Activated CD4-positive, CD25-positive, alpha-beta regulatory T cell (primary cell): ENCODE data around the gene B4GALT5.

Source experiments
- DNase-seq, 4 experiments: peaks; one replicate each; lab custom pipeline; 2025; lab: John Stamatoyannopoulos, UW

The B4GALT5 gene

DNA sequence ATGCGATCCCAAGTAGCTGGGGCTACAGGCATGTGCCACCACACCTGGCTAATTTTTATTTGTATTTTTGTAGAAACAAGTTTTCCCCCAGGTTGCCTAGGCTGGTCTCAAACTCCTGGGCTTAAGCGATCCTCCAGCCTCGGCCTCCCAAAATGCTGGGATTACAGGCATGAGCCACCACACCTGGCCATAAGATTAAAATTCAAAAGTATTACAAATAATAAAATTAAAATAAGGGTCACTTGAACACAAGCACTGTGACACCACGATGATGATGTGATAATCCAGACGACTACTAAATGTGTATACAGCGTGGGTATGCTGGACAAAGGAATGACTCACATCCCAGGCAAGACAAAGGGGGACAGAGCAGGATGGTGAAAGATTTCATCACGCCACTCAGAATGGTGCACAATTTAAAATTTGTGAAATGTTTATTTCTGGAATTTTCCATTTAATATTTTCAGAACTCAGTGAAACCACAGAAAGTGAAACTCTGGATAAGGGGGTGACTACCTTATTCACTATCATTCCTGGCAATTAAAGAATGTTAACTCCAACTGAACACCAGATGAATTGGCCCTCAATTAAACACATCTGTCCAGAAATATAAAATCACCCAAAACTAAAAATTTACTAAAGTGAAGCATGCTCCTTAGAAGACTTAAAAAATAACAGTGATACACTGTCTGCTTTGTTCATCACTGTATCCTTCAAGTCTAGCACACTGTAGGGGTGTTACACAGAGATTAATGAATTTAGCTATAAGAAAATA is 13.1 kb downstream of the B4GALT5 start:
- DNase-seq = no peak

DNA sequence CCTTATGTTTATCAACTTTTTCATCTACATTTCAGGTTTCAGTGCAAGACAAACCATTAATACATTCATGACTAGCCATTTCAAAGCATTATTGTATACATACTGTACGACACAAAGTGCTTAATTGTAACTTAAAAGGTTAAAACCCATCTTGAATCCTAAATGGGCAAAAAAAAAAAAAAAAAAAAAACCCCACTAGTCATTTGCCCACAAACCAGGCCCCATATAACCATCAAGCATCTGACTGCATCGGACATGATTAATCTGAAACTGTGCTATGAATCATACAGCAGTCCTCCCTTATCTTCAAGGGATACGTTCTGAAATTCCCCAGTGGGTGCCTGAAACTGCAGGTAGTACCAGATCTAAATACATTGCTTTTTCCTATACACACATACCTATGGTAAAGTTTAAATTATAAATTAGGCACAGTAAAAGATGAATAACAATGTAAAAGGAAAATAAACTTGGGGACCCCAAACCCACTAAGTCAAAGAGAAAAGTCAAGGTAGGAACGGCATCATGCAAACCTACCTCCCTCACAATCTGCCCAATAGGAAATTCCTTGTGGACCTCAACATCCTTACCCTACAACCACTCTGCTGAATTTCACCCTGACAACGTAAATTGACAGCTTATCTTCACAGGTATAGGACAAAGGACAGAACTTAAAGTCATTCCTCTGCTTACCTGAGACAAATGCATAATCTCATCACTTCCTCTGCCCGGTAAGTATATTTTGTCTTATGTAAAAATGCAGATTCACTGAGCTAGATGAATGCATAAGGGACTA is 14.3 kb downstream of the B4GALT5 start:
- no peak for DNase-seq

DNA sequence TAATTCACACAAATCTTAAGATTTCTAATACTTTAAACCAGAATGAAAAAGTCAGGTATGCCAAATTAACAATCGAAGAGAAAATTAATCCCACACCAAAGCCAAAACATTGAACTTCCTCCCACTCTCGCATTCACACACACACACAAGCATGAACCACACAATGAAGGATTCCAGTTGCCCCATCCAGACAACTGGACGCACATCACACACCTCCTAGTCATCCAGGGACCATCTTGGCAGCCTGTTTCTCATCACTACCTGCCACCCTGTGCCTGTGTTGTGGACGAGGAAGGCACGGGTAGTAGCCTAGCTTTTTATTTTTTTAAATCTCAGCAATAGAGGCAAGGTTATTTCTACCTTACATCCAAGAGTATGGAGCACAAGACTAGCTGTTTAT is 15.2 kb downstream of the B4GALT5 start:
- DNase-seq = no peak

DNA sequence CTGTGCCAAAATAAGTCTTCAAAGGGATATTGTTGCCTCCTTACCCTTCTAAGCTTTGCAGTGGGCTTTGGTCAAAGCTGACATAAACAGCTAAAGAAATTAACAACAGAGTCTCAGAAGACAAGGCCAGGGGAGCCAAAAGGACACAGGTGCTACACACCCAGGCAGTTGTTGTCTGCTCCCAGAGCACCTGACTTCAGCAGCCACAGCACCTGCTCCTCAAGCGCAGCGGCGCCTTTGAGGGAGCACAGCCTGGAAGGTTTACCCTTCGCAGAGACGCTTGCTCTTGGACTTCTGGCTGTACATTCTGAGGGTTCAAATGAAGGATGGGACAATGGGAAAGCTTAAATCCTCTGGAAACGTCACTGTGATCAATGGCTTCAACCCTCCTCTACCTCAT is 16.6 kb downstream of the B4GALT5 start:
- DNase-seq = no peak

DNA sequence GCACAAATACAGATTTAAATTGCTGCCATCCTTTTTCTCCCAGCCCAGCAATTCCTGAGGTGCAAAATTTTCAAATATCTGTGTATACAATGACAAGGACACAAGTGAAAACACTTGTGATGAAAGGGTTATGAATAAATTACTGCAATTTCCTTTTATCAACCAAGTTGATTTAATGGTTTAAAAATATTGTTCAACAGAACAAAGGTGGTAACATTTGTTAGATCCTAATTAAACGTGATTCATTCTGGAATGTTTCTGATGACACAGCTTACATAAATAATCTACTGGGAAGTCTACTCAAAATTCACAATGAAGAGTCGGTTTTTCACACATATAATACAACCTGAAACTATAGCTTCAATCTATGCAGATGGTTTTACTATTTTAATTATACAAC is 17.1 kb downstream of the B4GALT5 start:
- DNase-seq = no peak

DNA sequence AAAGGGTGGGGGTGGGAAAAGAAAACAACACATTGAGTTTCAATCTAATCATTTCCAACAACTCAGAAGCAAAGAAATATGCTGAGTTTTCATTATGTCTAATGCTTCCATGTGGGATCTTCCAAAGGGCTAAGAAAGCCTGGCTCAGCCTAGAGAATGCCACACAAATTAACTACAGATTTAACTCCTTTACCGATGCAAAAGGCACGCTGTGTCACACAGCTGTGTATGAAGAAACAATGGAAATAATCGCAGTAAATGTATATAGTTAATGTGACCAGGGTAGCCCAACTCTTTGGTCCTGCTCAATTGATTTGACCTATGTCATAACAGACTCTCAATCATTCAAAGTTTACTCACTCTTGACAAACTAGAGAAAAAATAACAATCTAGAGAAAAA is 17.8 kb downstream of the B4GALT5 start:
- DNase-seq = no peak

DNA sequence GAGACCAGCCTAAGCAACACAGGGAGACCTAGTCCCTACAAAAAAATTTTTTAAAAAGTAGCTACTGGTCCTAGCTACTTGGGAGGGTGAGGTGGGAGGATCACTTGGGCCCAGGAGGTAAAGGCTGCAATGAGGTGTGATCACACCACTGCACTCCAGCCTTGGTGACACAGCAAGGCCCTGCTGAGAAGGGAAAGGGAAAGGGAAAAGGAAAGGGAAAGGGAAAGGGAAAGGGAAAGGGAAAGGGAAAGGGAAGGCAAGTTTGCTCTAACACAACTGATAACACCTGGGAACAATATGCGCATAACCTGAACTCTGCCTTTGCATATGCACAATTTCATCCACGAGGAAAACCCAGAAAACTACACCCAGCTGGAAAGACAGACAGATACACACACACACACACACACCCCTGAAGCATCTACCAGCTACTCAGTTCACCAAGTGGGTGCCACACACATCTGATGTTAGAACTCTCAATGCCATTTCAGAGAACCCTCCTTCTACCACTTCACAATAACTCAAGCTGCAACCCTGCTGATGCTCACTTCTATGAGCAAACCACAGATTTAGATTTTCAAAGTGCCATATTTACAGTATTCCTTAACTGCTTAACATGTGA is 19.1 kb downstream of the B4GALT5 start:
- DNase-seq = no peak

DNA sequence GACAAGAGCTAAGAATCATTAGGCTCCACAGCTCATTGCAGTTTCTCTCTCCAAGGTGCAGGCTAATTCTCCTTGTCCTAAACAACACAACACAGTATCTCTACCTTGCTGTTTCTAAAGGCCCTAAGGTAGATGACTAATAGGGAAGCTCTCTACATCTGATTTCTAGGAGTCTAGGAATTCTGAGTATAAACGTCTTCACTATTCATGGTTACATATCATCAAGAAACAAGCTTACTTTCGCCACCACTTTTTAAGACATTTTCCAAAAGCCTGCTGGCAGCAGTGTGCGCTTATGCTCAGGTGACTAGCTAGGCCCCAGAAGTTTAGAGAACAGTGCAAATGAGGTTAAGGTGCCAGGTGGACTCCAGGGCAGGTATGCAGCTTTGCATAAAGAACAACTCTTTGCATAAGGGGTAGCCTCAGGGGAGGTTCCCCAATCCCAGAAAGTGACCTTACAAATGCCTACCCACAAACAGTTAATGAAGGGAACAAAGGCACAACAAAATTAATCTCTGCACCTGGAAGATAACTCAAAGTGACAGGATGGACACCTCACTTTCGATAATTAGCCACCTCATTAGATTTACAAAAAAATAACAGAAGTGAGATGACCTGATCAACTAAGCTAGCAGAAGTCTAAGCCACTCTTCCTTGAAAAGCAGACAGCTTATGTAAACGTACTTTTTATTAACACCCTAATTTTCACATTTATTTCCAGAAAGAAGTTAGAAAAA is 20.1 kb downstream of the B4GALT5 start:
- DNase-seq = no peak

DNA sequence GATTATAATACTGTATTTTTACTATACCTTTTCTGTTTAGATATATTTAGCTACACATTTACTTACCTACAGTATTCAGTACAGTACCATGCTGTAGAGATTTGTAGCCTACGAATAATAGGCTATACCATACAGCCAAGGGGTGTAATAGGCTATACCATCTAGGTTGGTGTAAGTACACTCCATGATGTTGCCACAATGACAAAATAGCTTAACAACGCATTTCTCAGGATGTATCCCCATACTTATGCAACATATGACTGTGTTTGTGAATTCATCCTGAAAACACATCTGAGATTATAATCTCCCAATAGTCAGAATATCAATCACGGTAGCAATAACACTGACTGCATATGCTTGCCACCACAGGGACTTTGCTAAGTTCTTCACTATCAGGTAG is 20.7 kb downstream of the B4GALT5 start:
- no peak for DNase-seq

DNA sequence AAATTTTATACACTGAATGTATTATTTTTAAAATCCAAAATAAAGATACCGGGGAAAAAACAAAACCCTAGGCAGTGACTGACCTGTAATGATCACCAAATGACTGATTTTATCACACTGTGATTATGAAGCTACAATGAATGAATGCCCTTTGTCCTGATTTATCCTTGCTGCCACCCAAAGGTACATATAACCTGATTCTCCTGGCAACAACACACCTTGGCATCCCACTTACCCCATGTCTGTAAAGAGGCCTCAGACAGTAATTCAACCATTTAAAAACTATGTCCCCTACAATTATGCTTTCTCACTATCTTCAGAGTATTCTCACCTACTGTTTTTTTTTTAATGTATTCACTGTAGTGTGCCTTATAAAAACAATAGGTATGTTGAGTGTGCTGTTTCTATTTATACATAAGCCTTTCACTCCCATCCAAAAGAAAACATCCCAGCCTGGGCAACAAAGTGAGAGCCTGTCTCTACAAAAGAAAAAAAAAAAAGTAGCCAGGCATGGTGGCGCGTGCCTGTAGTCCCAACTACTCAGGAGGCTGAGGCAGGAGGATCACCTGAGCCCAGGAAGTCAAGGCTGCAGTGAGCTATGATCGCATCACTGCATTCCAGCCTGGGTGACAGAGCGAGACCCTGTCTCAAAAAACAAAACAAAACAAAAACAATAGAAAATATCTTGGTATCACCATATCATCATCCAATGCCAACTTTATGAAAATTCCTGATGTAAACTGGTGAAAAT is 21.7 kb downstream of the B4GALT5 start:
- DNase-seq = no peak

DNA sequence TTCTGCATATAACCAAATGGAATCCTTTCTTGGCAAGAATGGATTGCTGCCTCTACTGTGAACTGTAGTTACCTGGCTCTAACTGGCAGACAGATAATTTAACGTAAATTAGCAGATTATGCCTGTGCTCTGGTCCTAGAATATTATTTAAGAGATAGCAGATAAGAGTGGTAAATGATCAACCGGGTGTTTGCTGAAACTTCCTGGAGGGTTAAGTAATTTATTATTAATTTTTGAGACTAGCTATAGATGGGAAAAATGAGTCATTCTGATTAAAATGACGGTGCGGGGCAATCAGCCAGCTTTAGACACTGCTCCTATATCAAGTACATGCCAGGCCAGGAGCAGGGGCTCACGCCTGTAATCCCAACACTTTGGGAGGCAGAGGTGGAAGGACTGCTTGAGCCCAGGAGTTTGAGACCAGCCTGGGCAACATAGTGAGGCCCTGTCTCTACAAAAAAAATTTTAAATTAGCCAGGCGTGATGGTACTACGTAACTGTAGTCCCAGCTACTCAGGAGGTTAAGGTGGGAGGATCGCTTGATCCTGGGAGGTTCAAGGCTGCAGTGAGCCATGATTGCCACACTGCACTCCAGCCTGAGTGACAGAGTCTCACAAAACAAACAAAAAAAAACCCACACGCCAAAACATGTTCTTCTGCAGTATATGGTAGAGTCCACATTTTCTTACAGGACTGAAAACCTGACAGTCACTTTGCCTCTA is 22.6 kb downstream of the B4GALT5 start:
- DNase-seq = no peak

DNA sequence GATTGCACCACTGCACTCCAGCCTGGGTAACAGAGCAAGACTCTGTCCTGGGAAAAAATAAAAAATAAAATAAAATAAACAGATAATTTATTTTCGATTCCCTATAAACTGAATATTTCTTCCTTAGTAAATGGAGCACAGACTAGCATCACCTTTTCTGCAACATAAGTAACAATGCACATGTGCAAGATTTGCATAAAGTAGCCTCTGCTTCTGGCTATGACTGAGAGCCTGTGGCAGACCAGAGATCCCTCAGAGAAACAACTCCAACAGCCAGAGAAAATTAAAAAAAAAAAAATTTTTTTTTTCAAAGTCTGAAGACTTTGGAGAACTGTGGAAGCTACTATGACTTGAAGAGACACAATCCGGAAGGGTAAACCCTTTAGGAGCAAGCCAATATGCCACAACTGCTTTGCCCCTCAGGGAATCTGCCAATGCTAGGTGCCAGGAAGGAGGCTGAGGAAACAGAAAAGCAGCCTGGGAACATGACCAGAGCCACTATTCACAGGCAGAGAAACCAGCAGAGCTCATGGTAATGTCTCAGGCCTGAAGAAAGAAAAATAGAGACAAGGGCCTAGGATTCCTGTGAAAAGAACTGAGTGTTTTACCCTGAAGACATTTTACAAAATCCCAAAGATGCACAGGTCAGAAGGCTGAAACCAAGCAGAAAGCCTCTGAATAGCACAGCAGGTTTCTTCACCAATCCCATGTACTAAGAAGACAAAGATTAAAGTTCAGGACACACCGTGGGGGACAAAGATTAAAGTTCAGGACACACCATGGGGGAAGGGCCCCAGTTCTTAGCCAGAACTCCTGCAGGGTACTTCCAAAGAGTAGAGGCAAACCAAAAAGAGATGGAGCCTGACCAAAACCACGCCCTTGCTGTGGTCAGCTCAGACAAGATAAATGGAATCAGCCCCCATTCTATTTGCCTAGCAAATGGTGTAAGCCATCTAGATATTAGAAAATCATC is 25.8 kb downstream of the B4GALT5 start:
- DNase-seq = no peak

DNA sequence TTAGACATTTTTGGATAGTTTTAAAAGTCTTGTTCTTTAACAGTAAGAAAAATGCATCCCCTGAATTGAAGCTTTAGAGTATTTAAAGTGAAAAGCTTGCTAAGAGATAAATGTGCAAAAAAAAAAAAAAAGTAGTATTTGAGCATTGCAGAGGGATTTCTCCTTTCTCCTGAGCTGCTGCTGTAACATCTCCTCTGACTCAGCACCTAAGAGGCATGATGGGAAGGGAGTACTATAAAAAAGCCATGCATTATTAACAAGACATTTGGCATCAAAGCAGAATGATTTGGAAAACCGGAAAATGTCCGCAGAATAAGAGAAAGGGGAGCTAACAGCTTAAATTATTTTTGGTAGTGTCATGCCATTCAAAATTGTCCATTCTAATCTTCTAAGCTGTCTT is 27.9 kb downstream of the B4GALT5 start:
- DNase-seq = no peak

DNA sequence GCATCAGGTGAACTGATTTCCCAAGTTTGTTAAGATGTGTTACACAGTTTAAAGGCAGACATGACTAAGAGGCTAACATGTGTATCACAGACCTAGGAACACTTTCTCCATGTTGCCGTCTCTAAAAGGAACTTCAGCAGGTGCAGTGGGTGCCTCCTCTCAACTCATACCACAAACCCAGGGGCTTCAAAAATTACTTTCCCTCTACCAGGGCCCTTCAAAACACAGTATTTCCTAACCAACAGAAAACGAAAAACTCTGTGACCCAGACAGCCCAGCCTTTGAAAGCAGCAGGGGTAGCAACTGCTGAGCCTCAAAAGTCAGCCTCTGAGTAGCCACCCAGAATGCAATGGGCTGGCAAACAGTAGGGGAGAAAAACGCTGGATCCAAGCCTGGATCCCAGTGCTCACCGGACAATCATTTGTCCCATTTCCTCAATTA is 28.5 kb downstream of the B4GALT5 start:
- DNase-seq = no peak

DNA sequence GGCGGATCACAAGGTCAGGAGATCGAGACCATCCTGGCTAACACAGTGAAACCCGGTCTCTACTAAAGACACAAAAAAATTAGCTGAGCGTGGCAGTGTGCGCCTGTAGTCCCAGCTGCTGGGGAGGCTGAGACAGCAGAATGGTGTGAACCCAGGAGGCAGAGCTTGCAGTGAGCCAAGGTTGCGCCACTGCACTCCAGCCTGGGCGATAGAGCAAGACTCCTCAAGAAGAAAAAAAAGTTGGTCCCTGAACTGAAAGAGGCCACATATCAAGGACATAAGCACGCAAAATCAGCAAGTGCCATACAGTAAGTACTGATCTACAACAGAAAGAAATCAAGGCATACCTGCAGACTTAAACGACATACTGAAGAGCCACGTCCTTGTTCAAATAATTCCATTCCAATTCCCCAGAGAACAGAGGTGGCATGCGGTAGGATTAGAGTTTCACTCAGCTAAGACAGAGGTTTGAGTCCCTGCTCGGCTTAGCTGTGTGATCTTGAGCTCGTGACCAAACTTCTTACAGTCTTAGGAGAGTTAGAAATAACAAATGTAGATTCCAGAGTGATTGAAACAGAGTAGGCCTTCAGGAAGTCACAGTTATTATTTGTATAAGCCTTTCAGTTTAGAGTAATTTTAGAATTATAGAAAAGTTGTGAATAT is 29.2 kb downstream of the B4GALT5 start:
- DNase-seq = no peak

DNA sequence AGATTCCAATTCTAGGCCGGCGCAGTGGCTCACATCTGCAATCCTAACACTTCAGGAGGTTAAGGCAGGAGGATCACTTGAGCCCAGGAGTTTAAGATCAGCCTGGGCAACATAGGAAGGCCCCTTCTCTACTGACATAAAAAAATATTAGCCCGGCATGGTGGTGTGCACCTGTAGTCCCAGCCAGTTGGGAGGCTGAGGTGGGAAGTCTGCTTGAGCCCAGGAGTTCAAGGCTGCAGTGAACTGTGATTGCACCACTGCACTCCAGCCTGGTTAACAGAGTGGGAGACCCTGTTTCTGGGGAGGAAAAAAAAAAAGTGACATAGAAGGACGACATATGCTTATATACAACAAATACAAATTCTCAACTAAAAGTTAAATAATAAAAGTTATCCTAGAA is 30.9 kb downstream of the B4GALT5 start:
- DNase-seq = no peak

DNA sequence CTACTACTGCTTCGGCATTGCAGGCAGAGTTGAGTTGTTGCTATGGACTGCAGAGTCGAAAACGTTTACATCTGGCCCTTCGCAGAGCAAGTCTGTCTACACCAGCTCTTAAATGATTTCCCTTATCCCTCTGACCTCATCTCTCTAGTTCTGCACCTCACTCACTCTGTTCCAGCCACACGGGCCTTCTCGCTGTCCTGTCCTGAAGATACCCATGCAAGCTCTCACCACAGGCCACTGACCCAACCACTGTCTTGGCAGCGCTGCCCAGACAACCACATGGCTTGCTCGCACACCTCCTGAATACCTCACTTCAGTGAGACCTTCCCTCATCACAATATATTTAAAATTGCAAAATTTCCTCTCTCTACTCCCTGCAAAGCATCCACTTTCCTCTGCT is 31.4 kb downstream of the B4GALT5 start:
- no peak for DNase-seq

DNA sequence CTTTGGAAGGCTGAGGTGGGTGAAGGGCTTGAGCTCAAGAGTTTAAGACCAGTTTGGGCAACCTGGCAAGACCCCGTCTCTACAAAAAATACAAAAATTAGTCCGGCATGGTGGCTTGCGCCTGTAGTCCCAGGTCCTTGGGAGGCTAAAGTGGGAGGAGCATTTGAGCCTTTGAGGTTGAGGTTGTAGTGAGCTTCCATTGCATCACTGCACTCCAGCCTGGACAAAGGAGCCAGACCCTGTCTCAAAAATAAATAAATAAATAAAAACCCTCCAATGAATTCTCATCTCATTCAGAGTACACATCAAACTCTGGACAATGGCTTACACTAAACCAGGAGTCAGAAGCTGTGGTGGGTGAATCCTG is 31.8 kb downstream of the B4GALT5 start:
- DNase-seq = no peak

DNA sequence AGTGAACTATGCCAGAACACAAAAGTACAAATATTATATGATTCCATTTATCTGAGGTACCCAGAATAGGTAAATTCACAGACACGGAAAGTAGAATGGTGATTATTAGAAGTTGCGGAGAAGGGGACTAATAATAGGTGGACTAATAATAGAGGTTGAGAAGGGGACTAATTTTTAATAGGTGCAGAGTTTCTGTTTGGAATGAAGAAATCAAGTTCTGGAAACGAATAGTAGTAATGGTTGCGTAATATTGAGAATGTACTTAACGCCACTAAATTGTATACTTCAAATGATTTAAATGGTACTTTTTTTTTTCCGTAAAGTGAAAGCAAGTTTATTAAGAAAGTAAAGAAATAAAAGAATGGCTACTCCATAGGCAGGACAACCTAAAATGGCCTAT is 33.2 kb downstream of the B4GALT5 start:
- no peak for DNase-seq
